GM03348 (cell line): Measurements from ENCODE around the gene BID.

Source experiments
- DNase-seq: peaks from one replicate; pipeline ENCODE4 v3.0.0; 2012; ENCODE audit warnings: low spot score

BID gene

GRCh38 chr22:17734187-17734586 is 40.1 kb downstream of the BID start:
- DNase-seq, result peak; percentile 46

GRCh38 chr22:17733466-17733865 is 40.8 kb downstream of the BID start:
- no peak for DNase-seq

GRCh38 chr22:17732251-17732854 is 41.9 kb downstream of the BID start:
- no peak for DNase-seq

- no peak for DNase-seq
These were observed 44.7 kb downstream of the BID start for GRCh38 chr22:17729561-17729960.

- DNase-seq, result no peak
These were observed 45.5 kb downstream of the BID start for GRCh38 chr22:17728786-17729185.

- no peak for DNase-seq
These were observed 47.1 kb downstream of the BID start for GRCh38 chr22:17726928-17727897.

GRCh38 chr22:17726006-17726927 is 48.0 kb downstream of the BID start:
- no peak for DNase-seq

- no peak for DNase-seq
These were observed 48.8 kb downstream of the BID start for GRCh38 chr22:17725500-17725796.

GRCh38 chr22:17724678-17725499 is 49.4 kb downstream of the BID start:
- DNase-seq, result no peak

GRCh38 chr22:17724241-17724640 is 50.0 kb downstream of the BID start:
- no peak for DNase-seq

- no peak for DNase-seq
These were observed 54.4 kb downstream of the BID start for GRCh38 chr22:17719911-17720310.

GRCh38 chr22:17717708-17718107 is 56.6 kb downstream of the BID start:
- no peak for DNase-seq

- no peak for DNase-seq
These were observed 57.7 kb downstream of the BID start for GRCh38 chr22:17716529-17716928.

- DNase-seq, result peak; percentile 24
These were observed 61.8 kb downstream of the BID start for GRCh38 chr22:17712441-17712840.

- no peak for DNase-seq
These were observed 64.2 kb downstream of the BID start for GRCh38 chr22:17710023-17710422.

- no peak for DNase-seq
These were observed 66.7 kb downstream of the BID start for GRCh38 chr22:17707526-17707925.

GRCh38 chr22:17706947-17707346 is 67.3 kb downstream of the BID start:
- no peak for DNase-seq

- DNase-seq, result peak; percentile 92
These were observed 68.0 kb downstream of the BID start for GRCh38 chr22:17705951-17706900.

GRCh38 chr22:17705546-17705945 is 68.7 kb downstream of the BID start:
- DNase-seq, result no peak

- DNase-seq, result no peak
These were observed 70.5 kb downstream of the BID start for GRCh38 chr22:17703811-17704210.

GRCh38 chr22:17700778-17701177 is 73.5 kb downstream of the BID start:
- DNase-seq, result no peak
